K562 (cell line): ENCODE measurements around the gene PPP1R14D. TPM values are rescaled to one million over a fixed set of nuclear protein-coding genes. Genes with fewer than 3 reads are reported as not detected.

Source experiments
- ATAC-seq: fragments of 200-7000 bp; cut with Tn5 transposase; 3 replicates; pipeline ENCODE4 v1.9.1; 2020; ENCODE audit warnings: moderate library complexity
- BruUV-seq: library from RNA; stranded (reverse); fragments of 400-500 nt; replicated peaks from 2 replicates; lab custom pipeline; 2021; lab: Mats Ljungman, UMichigan
- CTCF ChIA-PET: fragments of 300-600 bp; formaldehyde crosslinking; extraction: SDS; loops from one replicate; lab custom pipeline; 2021; ENCODE audit warnings: low intra/inter-chr PET ratio; lab: Yijun Ruan, JAX
- POLR2A ChIA-PET: fragments of 300-600, 350-650 bp; sonication (Branson Sonifier 250); formaldehyde crosslinking; extraction: SDS; loops from one replicate; lab custom pipeline; 2021; ENCODE audit warnings: antibody characterized with exemption, inconsistent platforms; lab: Yijun Ruan, JAX
- DNase-seq, 4 experiments: peaks; one replicate each; pipeline versions ENCODE4 v3.0.0 to v3.0.0-alpha.2; 2011 to 2018; ENCODE audit warnings: low spot score in 3 of 4, mixed read lengths in 3 of 4; ENCODE audit errors: extremely low read depth in 1 of 4
- FAIRE-seq: peaks from 2 replicates; lab custom pipeline; 2011; peaks lifted over from hg19 to GRCh38; lab: Jason Lieb, UNC
- H2AFZ ChIP-seq: 2 replicates; pipeline ENCODE4 v1.6.0; 2011; ENCODE audit warnings: low read depth, low read length, control low read depth, inconsistent platforms
- H3K27ac ChIP-seq: fragments of 200-600 bp; 3 replicates; pipeline ENCODE4 v1.8.0; 2011; ENCODE audit warnings: low read depth, mild to moderate bottlenecking, control low read depth, inconsistent platforms, low read length, moderate library complexity, mixed read lengths; ENCODE audit errors: extremely low read depth
- H3K27me3 ChIP-seq, 2 experiments: fragments of 300-600 bp in 1 of 2; 2 replicates in 1 of 2; 3 replicates in 1 of 2; pipeline versions ENCODE4 v1.6.0 to v1.8.0; 2011; ENCODE audit warnings: inconsistent platforms in 2 of 2, low read length in 2 of 2, mild to moderate bottlenecking in 1 of 2, mixed read lengths in 1 of 2, moderate library complexity in 1 of 2; ENCODE audit not compliant: control insufficient read depth in 2 of 2, insufficient read depth in 2 of 2
- H3K36me3 ChIP-seq: fragments of 300-600 bp; 3 replicates; pipeline ENCODE4 v1.8.0; 2011; ENCODE audit warnings: mild to moderate bottlenecking, low read length, inconsistent platforms; ENCODE audit not compliant: control insufficient read depth, insufficient read depth
- H3K4me1 ChIP-seq, 2 experiments: fragments of 200-600 bp in 1 of 2; replicated peaks in 1 of 2; 2 replicates in 1 of 2; 3 replicates in 1 of 2; pipeline versions ENCODE4 v1.5.1 to v1.8.0; 2011; ENCODE audit warnings: inconsistent platforms in 2 of 2, low read length in 2 of 2, mild to moderate bottlenecking in 1 of 2, mixed read lengths in 1 of 2, moderate library complexity in 1 of 2; ENCODE audit not compliant: control insufficient read depth in 2 of 2, insufficient read depth in 2 of 2
- H3K4me2 ChIP-seq: 2 replicates; pipeline ENCODE4 v1.6.1; 2011; ENCODE audit warnings: low read length, control low read depth, inconsistent platforms, mixed read lengths; ENCODE audit not compliant: insufficient read depth
- H3K4me3 ChIP-seq: fragments of 200-600 bp; sonication (generic), shearing (Covaris generic); 2 replicates; pipeline ENCODE4 v1.5.1; 2016; ENCODE audit warnings: control low read depth, inconsistent platforms
- H3K79me2 ChIP-seq: fragments of 200-600 bp; 3 replicates; pipeline ENCODE4 v1.8.0; 2011; ENCODE audit warnings: low read length, inconsistent platforms; ENCODE audit not compliant: control insufficient read depth, insufficient read depth
- H3K9ac ChIP-seq, 2 experiments: 2 replicates each; pipeline versions ENCODE4 v1.6.0 to v1.6.1; 2011; ENCODE audit warnings: low read depth in 2 of 2, low read length in 2 of 2, control low read depth in 1 of 2, inconsistent platforms in 1 of 2, mild to moderate bottlenecking in 1 of 2, mixed read lengths in 1 of 2; ENCODE audit not compliant: insufficient read depth in 1 of 2
- H3K9me1 ChIP-seq: one replicate; pipeline ENCODE4 v1.6.0; 2011; ENCODE audit warnings: inconsistent platforms, mild to moderate bottlenecking, low read length, moderate library complexity; ENCODE audit not compliant: control insufficient read depth, insufficient read depth
- H3K9me3 ChIP-seq: replicated peaks from 2 replicates; pipeline ENCODE4 v1.5.1; 2011; ENCODE audit warnings: low read depth, low read length, inconsistent platforms; ENCODE audit not compliant: control insufficient read depth, insufficient read depth
- H4K20me1 ChIP-seq: replicated peaks from 2 replicates; pipeline ENCODE4 v1.6.1; 2011; ENCODE audit warnings: low read length, inconsistent platforms, mixed read lengths; ENCODE audit not compliant: control insufficient read depth, insufficient read depth
- ASH1L ChIP-seq: fragments of 450-650 bp; IDR thresholded peaks from 2 replicates; pipeline ENCODE4 v1.6.1; 2018; ENCODE audit warnings: borderline replicate concordance, mild to moderate bottlenecking, low read depth; ENCODE audit not compliant: partially characterized antibody
- BRD4 ChIP-seq: fragments of 200-600 bp; sonication (generic); IDR thresholded peaks from 2 replicates; pipeline ENCODE4 v1.6.1; 2017; ENCODE audit warnings: inconsistent platforms
- FUS ChIP-seq: fragments of 200-400 bp; formaldehyde crosslinking; optimal IDR thresholded peaks from 2 replicates; pipeline ENCODE3; 2017; ENCODE audit warnings: low read depth, low read length
- GABPB1 ChIP-seq: sonication (generic); formaldehyde crosslinking; IDR thresholded peaks from 2 replicates; pipeline ENCODE4 v1.8.0; 2022; ENCODE audit warnings: mild to moderate bottlenecking, missing genetic modification reagents
- JUN ChIP-seq, 2 experiments: sonication (generic) in 1 of 2; formaldehyde crosslinking in 1 of 2; IDR thresholded peaks; 2 replicates each; pipeline versions ENCODE4 v1.6.1 to v1.8.0; 2012 to 2022; ENCODE audit warnings: borderline replicate concordance in 2 of 2, mild to moderate bottlenecking in 2 of 2, improper control_type of control experiment in 1 of 2, low read depth in 1 of 2, low read length in 1 of 2, missing genetic modification reagents in 1 of 2
- L3MBTL2 ChIP-seq: fragments of 450-650 bp; IDR thresholded peaks from 2 replicates; pipeline ENCODE4 v1.6.1; 2016; ENCODE audit warnings: mild to moderate bottlenecking, moderate library complexity
- MYC ChIP-seq, 2 experiments: fragments of 250-450 bp in 1 of 2; sonication (Bioruptor Pico) in 1 of 2; IDR thresholded peaks; 2 replicates each; pipeline versions ENCODE4 v1.5.1 to v1.6.1; 2012 to 2021; ENCODE audit warnings: low read depth in 2 of 2, borderline replicate concordance in 1 of 2, improper control_type of control experiment in 1 of 2, low read length in 1 of 2, mild to moderate bottlenecking in 1 of 2, moderate library complexity in 1 of 2
- POLR2G ChIP-seq: fragments of 200-400 bp; formaldehyde crosslinking; IDR thresholded peaks from 2 replicates; pipeline ENCODE4 v1.6.1; 2017; ENCODE audit warnings: low read depth, mild to moderate bottlenecking, antibody characterized with exemption, low read length, moderate library complexity
- POLR2H ChIP-seq: IDR thresholded peaks from 2 replicates; pipeline ENCODE4 v1.6.1; 2016; ENCODE audit warnings: missing genetic modification characterization, low read depth, mild to moderate bottlenecking, control low read depth, missing compliant biosample characterization, moderate library complexity
- SIN3A ChIP-seq, 2 experiments: fragments of 150-350 bp in 1 of 2; IDR thresholded peaks; 2 replicates each; pipeline ENCODE4 v1.6.1; 2011 to 2016; ENCODE audit warnings: borderline replicate concordance in 2 of 2, low read depth in 2 of 2, low read length in 2 of 2, mild to moderate bottlenecking in 2 of 2, moderate library complexity in 2 of 2; ENCODE audit not compliant: control insufficient read depth in 1 of 2
- SMAD4 ChIP-seq: fragments of 250-450 bp; sonication (Bioruptor Pico); conservative IDR thresholded peaks from 2 replicates; pipeline ENCODE4 v1.8.0; 2021; ENCODE audit warnings: inconsistent platforms, mild to moderate bottlenecking, moderate library complexity
- SP1 ChIP-seq: sonication (generic); formaldehyde crosslinking; IDR thresholded peaks from 2 replicates; pipeline ENCODE4 v1.8.1; 2022; ENCODE audit warnings: mild to moderate bottlenecking, missing genetic modification reagents
- TEAD2 ChIP-seq: fragments of 450-650 bp; IDR thresholded peaks from 2 replicates; pipeline ENCODE4 v1.6.1; 2016; ENCODE audit warnings: missing genetic modification characterization, control low read depth, missing compliant biosample characterization
- ZNF224 ChIP-seq: sonication (generic); formaldehyde crosslinking; IDR thresholded peaks from 2 replicates; pipeline ENCODE4 v1.8.0; 2022; ENCODE audit warnings: mild to moderate bottlenecking, missing genetic modification reagents
- WGBS: fragments of 100-300 bp; shearing (Covaris generic); methylation state at CpG from one replicate; pipeline ENCODE4 v1.1.6; 2016; ENCODE audit warnings: low coverage, mixed read lengths; ENCODE audit not compliant: insufficient coverage; ENCODE audit errors: missing lambda C conversion rate; 5-methylcytosine and 5-hydroxymethylcytosine counted together
- in situ Hi-C: fragments of 300-500 bp; cut with MboI; formaldehyde crosslinking; loops from 4 replicates; pipeline ENCODE4 v1.15.0; 2018; ENCODE audit warnings: inconsistent platforms, mixed read lengths
- intact Hi-C: fragments of 100-400 bp; cut with micrococcal nuclease; formaldehyde crosslinking; loops from 2 replicates; pipeline ENCODE4 v1.14.2; 2022
- polyA plus RNA-seq, 8 experiments: library from polyadenylated mRNA; depleted of rRNA in 4 of 8; stranded (reverse) in 5 of 8; unstranded in 3 of 8; fragments of >200 nt; fragmentation: Nextera tagmentation in 2 of 8; fragmentation: Illumina TruSeq in 1 of 8; extraction: Ambion mirVana in 2 of 8; extraction: Trizol in 1 of 8; gene quantifications; 2 replicates each; pipeline versions ENCODE4 v1.2.1 to v1.2.3, GENCODE V29; 2011 to 2014; ENCODE audit warnings: inconsistent platforms in 1 of 8, missing spikeins in 1 of 8
- total RNA-seq, 7 experiments: library from RNA; depleted of rRNA in 6 of 7; stranded (reverse); fragments of >200 nt in 6 of 7; fragmentation: Illumina TruSeq in 2 of 7; extraction: Trizol in 2 of 7; gene quantifications; 2 replicates each; pipeline versions ENCODE4 v1.2.1 to v1.2.3, GENCODE V29; 2011 to 2021; ENCODE audit warnings: low replicate concordance in 1 of 7
- TF ChIP-seq, protein P1 (sequence below): sonication (generic); formaldehyde crosslinking; IDR thresholded peaks from 2 replicates; pipeline ENCODE4 v1.9.0; 2022; ENCODE audit warnings: mild to moderate bottlenecking, missing genetic modification reagents
- TF ChIP-seq, protein P2 (sequence below): sonication (generic); formaldehyde crosslinking; IDR thresholded peaks from 2 replicates; pipeline ENCODE4 v1.8.1; 2023; ENCODE audit warnings: mild to moderate bottlenecking, missing genetic modification reagents

PPP1R14D gene
- total and polyA plus RNA-seq, 9 of the 15 experiments (the other 6 are each of a cell fraction or from before 2014, with no cell fraction given) = 0.11 to 0.18 TPM; not detected in 7

DNA sequence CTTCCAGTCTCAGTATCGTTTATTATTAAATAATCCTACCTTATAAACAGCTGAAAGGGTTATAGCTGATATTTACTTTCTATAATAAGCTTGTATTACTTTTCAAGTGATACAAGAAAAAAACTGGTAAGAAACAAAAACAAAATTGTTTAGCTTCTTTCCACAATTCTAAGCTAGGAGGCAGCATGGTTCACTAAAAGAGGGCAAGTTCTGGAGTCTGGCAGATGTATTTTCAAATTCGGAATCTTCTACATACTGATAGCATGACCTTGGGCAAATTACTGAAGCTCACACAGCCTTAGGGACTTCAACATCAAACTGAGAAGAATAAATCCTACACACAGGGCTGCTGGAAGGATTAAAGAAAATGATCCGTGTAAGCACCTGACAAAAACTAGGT, 43.3 kb downstream of the PPP1R14D start (continued):
- TF ChIP-seq BRD4 (no peak), ASH1L (no peak), SP1 (no peak)

DNA sequence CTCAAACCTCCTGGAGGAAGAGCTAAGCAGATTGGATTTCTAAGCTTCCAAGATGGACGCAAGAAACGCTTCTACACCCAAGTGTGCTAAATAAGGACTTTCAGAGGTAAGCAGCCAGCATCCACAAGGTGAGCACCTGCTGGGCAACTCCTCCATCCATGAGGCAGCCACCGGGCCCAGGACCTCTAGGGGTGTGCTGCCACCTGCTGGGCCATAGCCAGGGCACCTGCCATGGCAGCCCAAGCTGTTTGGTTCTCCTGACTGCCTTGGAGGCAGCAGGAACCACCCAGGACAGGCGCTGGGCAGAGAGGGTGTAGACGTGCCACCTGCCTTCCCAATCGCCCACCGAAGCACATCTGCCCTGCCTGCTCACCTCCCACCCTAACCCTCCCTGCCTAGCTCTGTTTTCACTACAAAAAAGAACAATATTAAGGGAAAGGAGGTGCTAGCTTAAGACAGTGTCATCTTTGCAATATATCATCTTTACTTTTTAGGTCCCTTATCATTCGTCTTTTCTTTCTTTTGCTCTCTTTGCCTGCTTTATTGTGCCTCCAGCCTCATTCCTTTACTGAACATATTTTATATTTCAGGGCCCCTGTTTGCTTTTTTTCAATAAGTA, 45.8 kb downstream of the PPP1R14D start:
- H2AFZ ChIP-seq = no peak overlapping the region
- H3K9ac ChIP-seq = peak overlapping the region in 1 of 2 experiments; percentile 54; a peak in 1 of 4 replicates
- H3K79me2 ChIP-seq = no peaks in the 10 kb centered on the region; the same call in 2 of the 3 replicates
- ATAC-seq (peak; percentile 99), FAIRE-seq (no peak), DNase-seq (peak; percentile 40 to 70 (median 58))
- peaks cover 24% of the 10 kb centered on the region; the same call in 2 of the 3 replicates for H3K36me3 ChIP-seq
- H3K27me3 ChIP-seq = no peaks in the 10 kb centered on the region
- WGBS = 26% methylated on average over 8 of the region's 8 CpGs
- no peaks in the 10 kb centered on the region for H3K9me3 ChIP-seq
- no peak overlapping the region for H3K27ac ChIP-seq
- H4K20me1 ChIP-seq = no peaks in the 10 kb centered on the region
- H3K4me3 ChIP-seq = no peak overlapping the region
- no TSS peak for BruUV-seq
- in situ Hi-C loops (no loop called here), intact Hi-C loops (loop anchor here (2.0 to 10.0 kb wide), 3 partner anchors 36 to 268 kb away; no protein-coding TSS in a partner anchor)
- CTCF ChIA-PET = interaction anchor here (0.6 to 1.9 kb wide), 8 partner anchors 24 to 263 kb away, joined by 3 to 17 read pairs (median 6); no protein-coding TSS in a partner anchor
- POLR2A ChIA-PET = interaction anchor here (0.5 to 1.5 kb wide), 8 partner anchors 10 to 88 kb away, joined by 3 to 9 read pairs (median 4); partner anchors contain the start of genes C15orf62, DNAJC17, GCHFR and RAD51
- H3K9me1 ChIP-seq = no peaks in the 10 kb centered on the region
- no peak overlapping the region for H3K4me2 ChIP-seq
- peaks cover 3 to 4% of the 10 kb centered on the region in 2 experiments; a peak in 2 of 5 replicates for H3K4me1 ChIP-seq
- TF ChIP-seq, protein P1, sequence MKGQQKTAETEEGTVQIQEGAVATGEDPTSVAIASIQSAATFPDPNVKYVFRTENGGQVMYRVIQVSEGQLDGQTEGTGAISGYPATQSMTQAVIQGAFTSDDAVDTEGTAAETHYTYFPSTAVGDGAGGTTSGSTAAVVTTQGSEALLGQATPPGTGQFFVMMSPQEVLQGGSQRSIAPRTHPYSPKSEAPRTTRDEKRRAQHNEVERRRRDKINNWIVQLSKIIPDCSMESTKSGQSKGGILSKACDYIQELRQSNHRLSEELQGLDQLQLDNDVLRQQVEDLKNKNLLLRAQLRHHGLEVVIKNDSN (CRISPR knock-in tag) = no peak
- TF ChIP-seq POLR2G (peak; percentile 25; the same call in 1 of the 2 replicates), TEAD2 (tag) (no peak), SIN3A (IDR thresholded peaks at IDR 0.05; ENCODE audit: borderline replicate concordance in 2 of 2, control insufficient read depth in 1 of 2, low read depth in 2 of 2, low read length in 2 of 2) (no peak), POLR2H (tag) (no peak), L3MBTL2 (no peak), SMAD4 (no peak), FUS (no peak), ZNF224 (CRISPR knock-in tag) (no peak), GABPB1 (CRISPR knock-in tag) (0 out of 2 replicates have a peak, but pooled peaks have one; percentile 35), JUN (IDR thresholded peaks at IDR 0.05; ENCODE audit: borderline replicate concordance, low read depth, low read length) (0 out of 2 replicates have a peak, but pooled peaks have one; percentile 14), JUN (CRISPR knock-in tag; IDR thresholded peaks at IDR 0.05; ENCODE audit: borderline replicate concordance) (no peak), MYC (IDR thresholded peaks at IDR 0.05; ENCODE audit: low read depth, low read length) (peak; percentile 51; the same call in 1 of the 2 replicates), MYC (CRISPR knock-in tag; IDR thresholded peaks at IDR 0.05; ENCODE audit: borderline replicate concordance, low read depth) (no peak)
- TF ChIP-seq, protein P2, sequence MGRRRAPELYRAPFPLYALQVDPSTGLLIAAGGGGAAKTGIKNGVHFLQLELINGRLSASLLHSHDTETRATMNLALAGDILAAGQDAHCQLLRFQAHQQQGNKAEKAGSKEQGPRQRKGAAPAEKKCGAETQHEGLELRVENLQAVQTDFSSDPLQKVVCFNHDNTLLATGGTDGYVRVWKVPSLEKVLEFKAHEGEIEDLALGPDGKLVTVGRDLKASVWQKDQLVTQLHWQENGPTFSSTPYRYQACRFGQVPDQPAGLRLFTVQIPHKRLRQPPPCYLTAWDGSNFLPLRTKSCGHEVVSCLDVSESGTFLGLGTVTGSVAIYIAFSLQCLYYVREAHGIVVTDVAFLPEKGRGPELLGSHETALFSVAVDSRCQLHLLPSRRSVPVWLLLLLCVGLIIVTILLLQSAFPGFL = no peak
